ENCODE measurements around the gene NDUFA8. TPM values are rescaled to one million over a fixed set of nuclear protein-coding genes. Genes with fewer than 3 reads are reported as not detected.
A peak's percentile ranks its signal among the peaks of the same experiment; 100 is the strongest.

NDUFA8 gene
- total and polyA plus RNA-seq, 9 of the 15 experiments (the other 6 are each of a cell fraction or from before 2014, with no cell fraction given), result 105 to 212 (median 133) TPM

DNA sequence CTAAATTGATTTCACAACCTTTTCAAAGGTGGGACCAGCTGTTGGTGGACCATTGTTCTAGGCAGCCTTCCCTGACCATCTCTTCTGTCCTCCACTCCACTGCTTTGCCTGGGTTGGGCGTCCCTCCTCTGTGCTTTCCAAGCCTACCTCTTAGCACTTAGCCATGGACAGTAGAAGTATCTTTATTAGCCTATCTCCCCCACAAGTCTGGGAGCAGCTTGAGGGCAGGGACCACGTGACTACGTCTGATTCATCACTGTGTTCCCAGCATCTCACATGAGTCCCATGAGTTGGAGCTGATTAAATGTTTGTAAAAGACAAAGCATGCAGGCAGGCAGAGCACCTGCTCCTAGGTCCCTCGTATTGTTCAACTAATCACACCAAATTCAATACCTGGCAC is 21.1 kb upstream of the NDUFA8 start (continued):
- TF ChIP-seq ZNF224 (CRISPR knock-in tag; IDR thresholded peaks at IDR 0.05) (no peak), ZNF551 (CRISPR knock-in tag; IDR thresholded peaks at IDR 0.05) (no peak), RBM39 (optimal IDR thresholded peaks at IDR 0.05; ENCODE audit: low read depth, low read length) (no peak), GATAD2B (IDR thresholded peaks at IDR 0.05; ENCODE audit: borderline replicate concordance) (no peak), TCF3 (CRISPR knock-in tag; IDR thresholded peaks at IDR 0.05) (peak; percentile 45; the same call in 1 of the 2 replicates), ARID1B (IDR thresholded peaks at IDR 0.05) (0 out of 2 replicates have a peak, but pooled peaks have one; percentile 48), ETV1 (tag; conservative IDR thresholded peaks at IDR 0.05; ENCODE audit: low read depth) (no peak), ZNF282 (CRISPR knock-in tag; IDR thresholded peaks at IDR 0.05) (no peak), DPF2 (IDR thresholded peaks at IDR 0.05) (0 out of 2 replicates have a peak, but pooled peaks have one; percentile 42), CTBP1 (IDR thresholded peaks at IDR 0.05; ENCODE audit: borderline replicate concordance) (peak; percentile 66; the same call in 1 of the 2 replicates), FOXA1 (IDR thresholded peaks at IDR 0.05; ENCODE audit: borderline replicate concordance) (no peak), MXI1 (IDR thresholded peaks at IDR 0.05; ENCODE audit: low read depth, low read length) (no peak), ZNF3 (CRISPR knock-in tag; IDR thresholded peaks at IDR 0.05) (no peak), MIER1 (IDR thresholded peaks at IDR 0.05; ENCODE audit: low read depth) (no peak)
- TF ChIP-seq, protein P1, sequence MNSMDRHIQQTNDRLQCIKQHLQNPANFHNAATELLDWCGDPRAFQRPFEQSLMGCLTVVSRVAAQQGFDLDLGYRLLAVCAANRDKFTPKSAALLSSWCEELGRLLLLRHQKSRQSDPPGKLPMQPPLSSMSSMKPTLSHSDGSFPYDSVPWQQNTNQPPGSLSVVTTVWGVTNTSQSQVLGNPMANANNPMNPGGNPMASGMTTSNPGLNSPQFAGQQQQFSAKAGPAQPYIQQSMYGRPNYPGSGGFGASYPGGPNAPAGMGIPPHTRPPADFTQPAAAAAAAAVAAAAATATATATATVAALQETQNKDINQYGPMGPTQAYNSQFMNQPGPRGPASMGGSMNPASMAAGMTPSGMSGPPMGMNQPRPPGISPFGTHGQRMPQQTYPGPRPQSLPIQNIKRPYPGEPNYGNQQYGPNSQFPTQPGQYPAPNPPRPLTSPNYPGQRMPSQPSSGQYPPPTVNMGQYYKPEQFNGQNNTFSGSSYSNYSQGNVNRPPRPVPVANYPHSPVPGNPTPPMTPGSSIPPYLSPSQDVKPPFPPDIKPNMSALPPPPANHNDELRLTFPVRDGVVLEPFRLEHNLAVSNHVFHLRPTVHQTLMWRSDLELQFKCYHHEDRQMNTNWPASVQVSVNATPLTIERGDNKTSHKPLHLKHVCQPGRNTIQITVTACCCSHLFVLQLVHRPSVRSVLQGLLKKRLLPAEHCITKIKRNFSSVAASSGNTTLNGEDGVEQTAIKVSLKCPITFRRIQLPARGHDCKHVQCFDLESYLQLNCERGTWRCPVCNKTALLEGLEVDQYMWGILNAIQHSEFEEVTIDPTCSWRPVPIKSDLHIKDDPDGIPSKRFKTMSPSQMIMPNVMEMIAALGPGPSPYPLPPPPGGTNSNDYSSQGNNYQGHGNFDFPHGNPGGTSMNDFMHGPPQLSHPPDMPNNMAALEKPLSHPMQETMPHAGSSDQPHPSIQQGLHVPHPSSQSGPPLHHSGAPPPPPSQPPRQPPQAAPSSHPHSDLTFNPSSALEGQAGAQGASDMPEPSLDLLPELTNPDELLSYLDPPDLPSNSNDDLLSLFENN (IDR thresholded peaks at IDR 0.05; ENCODE audit: low read depth in 2 of 2, low read length in 2 of 2), result no peak
- TF ChIP-seq, protein P2, sequence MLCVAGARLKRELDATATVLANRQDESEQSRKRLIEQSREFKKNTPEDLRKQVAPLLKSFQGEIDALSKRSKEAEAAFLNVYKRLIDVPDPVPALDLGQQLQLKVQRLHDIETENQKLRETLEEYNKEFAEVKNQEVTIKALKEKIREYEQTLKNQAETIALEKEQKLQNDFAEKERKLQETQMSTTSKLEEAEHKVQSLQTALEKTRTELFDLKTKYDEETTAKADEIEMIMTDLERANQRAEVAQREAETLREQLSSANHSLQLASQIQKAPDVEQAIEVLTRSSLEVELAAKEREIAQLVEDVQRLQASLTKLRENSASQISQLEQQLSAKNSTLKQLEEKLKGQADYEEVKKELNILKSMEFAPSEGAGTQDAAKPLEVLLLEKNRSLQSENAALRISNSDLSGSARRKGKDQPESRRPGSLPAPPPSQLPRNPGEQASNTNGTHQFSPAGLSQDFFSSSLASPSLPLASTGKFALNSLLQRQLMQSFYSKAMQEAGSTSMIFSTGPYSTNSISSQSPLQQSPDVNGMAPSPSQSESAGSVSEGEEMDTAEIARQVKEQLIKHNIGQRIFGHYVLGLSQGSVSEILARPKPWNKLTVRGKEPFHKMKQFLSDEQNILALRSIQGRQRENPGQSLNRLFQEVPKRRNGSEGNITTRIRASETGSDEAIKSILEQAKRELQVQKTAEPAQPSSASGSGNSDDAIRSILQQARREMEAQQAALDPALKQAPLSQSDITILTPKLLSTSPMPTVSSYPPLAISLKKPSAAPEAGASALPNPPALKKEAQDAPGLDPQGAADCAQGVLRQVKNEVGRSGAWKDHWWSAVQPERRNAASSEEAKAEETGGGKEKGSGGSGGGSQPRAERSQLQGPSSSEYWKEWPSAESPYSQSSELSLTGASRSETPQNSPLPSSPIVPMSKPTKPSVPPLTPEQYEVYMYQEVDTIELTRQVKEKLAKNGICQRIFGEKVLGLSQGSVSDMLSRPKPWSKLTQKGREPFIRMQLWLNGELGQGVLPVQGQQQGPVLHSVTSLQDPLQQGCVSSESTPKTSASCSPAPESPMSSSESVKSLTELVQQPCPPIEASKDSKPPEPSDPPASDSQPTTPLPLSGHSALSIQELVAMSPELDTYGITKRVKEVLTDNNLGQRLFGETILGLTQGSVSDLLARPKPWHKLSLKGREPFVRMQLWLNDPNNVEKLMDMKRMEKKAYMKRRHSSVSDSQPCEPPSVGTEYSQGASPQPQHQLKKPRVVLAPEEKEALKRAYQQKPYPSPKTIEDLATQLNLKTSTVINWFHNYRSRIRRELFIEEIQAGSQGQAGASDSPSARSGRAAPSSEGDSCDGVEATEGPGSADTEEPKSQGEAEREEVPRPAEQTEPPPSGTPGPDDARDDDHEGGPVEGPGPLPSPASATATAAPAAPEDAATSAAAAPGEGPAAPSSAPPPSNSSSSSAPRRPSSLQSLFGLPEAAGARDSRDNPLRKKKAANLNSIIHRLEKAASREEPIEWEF (CRISPR knock-in tag; IDR thresholded peaks at IDR 0.05), result no peak
- TF ChIP-seq, protein P3, sequence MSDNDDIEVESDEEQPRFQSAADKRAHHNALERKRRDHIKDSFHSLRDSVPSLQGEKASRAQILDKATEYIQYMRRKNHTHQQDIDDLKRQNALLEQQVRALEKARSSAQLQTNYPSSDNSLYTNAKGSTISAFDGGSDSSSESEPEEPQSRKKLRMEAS (CRISPR knock-in tag; IDR thresholded peaks at IDR 0.05), result peak; percentile 67

Measured in K562 (cell line).